Upper lobe of right lung (tissue), 1 donor: ENCODE data around the gene PRKN. TPM values are rescaled to one million over a fixed set of nuclear protein-coding genes. Genes with fewer than 3 reads are reported as not detected.
"Not testable (repeated sequence)": the region's sequence is repeated elsewhere in the genome, so short reads cannot be mapped to it uniquely, and the experiment has no call there.

Experiments used
- ATAC-seq: fragments of 200-7000 bp; cut with Tn5 transposase; one replicate; pipeline ENCODE4 v1.9.1; 2020; ENCODE audit warnings: mild to moderate bottlenecking, moderate library complexity
- DNase-seq: peaks from one replicate; pipeline ENCODE4 v3.0.0-alpha.2; 2020
- H3K27ac ChIP-seq: fragments of 200-600 bp; one replicate; pipeline ENCODE4 v1.8.0; 2022
- H3K27me3 ChIP-seq: fragments of 200-600 bp; one replicate; pipeline ENCODE4 v1.8.0; 2022; ENCODE audit warnings: mild to moderate bottlenecking
- H3K36me3 ChIP-seq: fragments of 200-600 bp; one replicate; pipeline ENCODE4 v1.8.0; 2022
- H3K4me1 ChIP-seq: fragments of 200-600 bp; one replicate; pipeline ENCODE4 v1.8.0; 2022
- H3K4me3 ChIP-seq: fragments of 200-600 bp; one replicate; pipeline ENCODE4 v1.8.0; 2022; ENCODE audit warnings: mild to moderate bottlenecking
- H3K9me3 ChIP-seq: fragments of 200-600 bp; one replicate; pipeline ENCODE4 v1.8.0; 2022
- CTCF ChIP-seq: fragments of 200-600 bp; IDR thresholded peaks from one replicate; pipeline ENCODE4 v1.8.0; 2022; ENCODE audit warnings: antibody characterized with exemption
- intact Hi-C: fragments of 100-400 bp; cut with DNase I; formaldehyde crosslinking; loops from one replicate; pipeline ENCODE4 v1.11.0; 2022
- total RNA-seq: library from RNA; stranded (reverse); fragmentation: NEBNext Ultra II Directional; extraction: Animal tissue kit (Norgen Biotek cat#: 25700); gene quantifications from one replicate; pipeline ENCODE4 v1.2.1, GENCODE V29; 2021
- donor health status: DM: no; HTN: yes; CAD: no; lungs with severe emphysema.

The PRKN gene
- total RNA-seq, 1 donor from 2014 or later = 2.7 TPM

- Histone ChIP-seq H3K36me3 (no peaks in the 10 kb centered on the region), H3K9me3 (no peaks in the 10 kb centered on the region), H3K4me1 (no peaks in the 10 kb centered on the region), H3K27me3 (no peaks in the 10 kb centered on the region), H3K27ac (no peak overlapping the region), H3K4me3 (no peak overlapping the region)
- ATAC-seq (no peak), DNase-seq (no peak)
- intact Hi-C loops = no loop called here
- no peak for TF ChIP-seq CTCF
Observed at GRCh38 chr6:161318456-161318855, 1409.1 kb downstream of the PRKN start.

DNA sequence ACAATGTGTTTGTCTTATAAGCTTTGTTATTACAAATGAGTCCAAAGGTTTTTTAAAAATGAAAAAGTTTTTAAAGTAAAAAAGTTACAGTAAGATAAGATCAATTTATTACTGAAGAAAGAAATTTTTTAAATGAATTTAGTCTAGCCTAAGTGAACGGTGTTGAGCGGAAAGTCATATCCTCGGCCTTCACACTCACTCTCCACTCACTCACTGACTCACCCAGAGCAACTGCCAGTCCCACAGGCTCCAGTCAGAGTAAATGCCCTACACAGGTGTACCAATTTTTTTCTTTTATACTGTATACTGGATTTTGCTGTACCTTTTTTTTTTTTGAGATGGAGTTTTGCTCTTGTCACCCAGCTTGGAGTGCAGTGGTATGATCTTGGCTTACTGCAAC is 1411.0 kb downstream of the PRKN start:
- no peak overlapping the region for H3K27ac ChIP-seq
- no peak for TF ChIP-seq CTCF
- no peak for ATAC-seq
- H3K27me3 ChIP-seq = no peaks in the 10 kb centered on the region
- no peak overlapping the region for H3K4me3 ChIP-seq
- no peak for DNase-seq
- no peaks in the 10 kb centered on the region for H3K36me3 ChIP-seq
- no peaks in the 10 kb centered on the region for H3K9me3 ChIP-seq
- H3K4me1 ChIP-seq = no peaks in the 10 kb centered on the region
- intact Hi-C loops = no loop called here

- H3K27ac ChIP-seq, H3K36me3 ChIP-seq, DNase-seq, ATAC-seq, H3K4me3 ChIP-seq, intact Hi-C loops, H3K9me3 ChIP-seq, H3K4me1 ChIP-seq, H3K27me3 ChIP-seq: not testable (repeated sequence)
Observed at GRCh38 chr6:161315246-161315917, 1412.2 kb downstream of the PRKN start.

GRCh38 chr6:161314541-161315245 is 1412.9 kb downstream of the PRKN start:
- H3K9me3 ChIP-seq, H3K27me3 ChIP-seq, ATAC-seq, H3K36me3 ChIP-seq, H3K4me1 ChIP-seq, intact Hi-C loops, H3K4me3 ChIP-seq, H3K27ac ChIP-seq, DNase-seq: not testable (repeated sequence)

GRCh38 chr6:161313940-161314509 is 1413.5 kb downstream of the PRKN start:
- H3K27ac ChIP-seq = no peak overlapping the region
- TF ChIP-seq CTCF = no peak
- intact Hi-C loops = no loop called here
- ATAC-seq (no peak), DNase-seq (no peak)
- no peaks in the 10 kb centered on the region for H3K4me1 ChIP-seq
- H3K9me3 ChIP-seq = no peaks in the 10 kb centered on the region
- no peaks in the 10 kb centered on the region for H3K36me3 ChIP-seq
- no peaks in the 10 kb centered on the region for H3K27me3 ChIP-seq
- H3K4me3 ChIP-seq = no peak overlapping the region

DNA sequence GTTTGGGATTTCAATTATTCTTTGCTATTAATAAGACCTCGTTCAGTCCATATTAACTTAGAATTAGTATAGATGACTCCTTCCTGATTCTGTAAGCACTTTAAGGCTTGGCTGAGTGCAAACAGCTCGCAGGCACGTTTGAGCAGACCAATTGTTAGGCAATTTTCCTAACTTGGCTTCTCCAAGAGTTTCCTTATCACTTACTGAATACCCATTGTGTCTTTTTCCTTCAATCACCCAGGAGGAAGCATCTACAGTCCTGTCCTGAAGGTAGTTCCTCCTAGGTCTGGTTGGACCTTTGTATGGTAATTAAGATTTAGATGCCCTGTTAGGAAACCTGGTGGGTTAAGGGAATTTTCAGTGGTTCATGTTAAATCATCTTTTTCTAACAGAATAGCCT is 1414.1 kb downstream of the PRKN start:
- H3K4me3 ChIP-seq, ATAC-seq, H3K36me3 ChIP-seq, H3K4me1 ChIP-seq, H3K27me3 ChIP-seq, intact Hi-C loops, H3K27ac ChIP-seq, DNase-seq, H3K9me3 ChIP-seq: not testable (repeated sequence)

DNA sequence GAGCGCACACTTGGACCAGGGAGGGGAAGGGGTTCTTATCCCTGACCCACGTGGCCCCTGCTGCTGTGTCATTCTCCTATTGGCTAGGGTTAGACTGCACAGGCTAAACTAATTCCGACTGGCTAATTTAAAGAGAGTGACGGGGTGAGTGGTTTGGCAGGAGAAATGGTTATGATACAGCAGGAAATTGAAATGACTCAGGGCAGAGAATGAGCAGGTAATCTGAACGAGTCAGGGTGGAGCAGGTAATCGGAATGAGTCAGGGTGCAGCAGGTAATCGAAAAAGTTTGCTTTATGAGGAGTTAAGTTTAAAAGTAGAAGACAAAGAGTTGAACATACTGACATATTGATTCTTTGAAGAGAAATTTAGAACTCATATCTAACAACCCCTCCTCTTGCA is 1417.8 kb downstream of the PRKN start:
- H3K9me3 ChIP-seq, intact Hi-C loops, H3K27me3 ChIP-seq, H3K4me1 ChIP-seq, H3K36me3 ChIP-seq, H3K27ac ChIP-seq, ATAC-seq, DNase-seq, H3K4me3 ChIP-seq: not testable (repeated sequence)
